Activated CD4-positive, CD25-positive, alpha-beta regulatory T cell treated with anti-CD3 and anti-CD28 coated beads, Interleukin-2, amount 50 U/mL, for 16 hours (primary cell): ENCODE results near the gene CSTF3.
"Not testable (repeated sequence)": the region's sequence is repeated elsewhere in the genome, so short reads cannot be mapped to it uniquely, and the experiment has no call there.

Experiments
- DNase-seq: peaks from one replicate; pipeline ENCODE4 v3.0.0-alpha.2; 2020; ENCODE audit warnings: low read depth, low spot score

Gene CSTF3

GRCh38 chr11:33160587-33160986 is 693 bp downstream of the CSTF3 start:
- DNase-seq, result no peak

DNA sequence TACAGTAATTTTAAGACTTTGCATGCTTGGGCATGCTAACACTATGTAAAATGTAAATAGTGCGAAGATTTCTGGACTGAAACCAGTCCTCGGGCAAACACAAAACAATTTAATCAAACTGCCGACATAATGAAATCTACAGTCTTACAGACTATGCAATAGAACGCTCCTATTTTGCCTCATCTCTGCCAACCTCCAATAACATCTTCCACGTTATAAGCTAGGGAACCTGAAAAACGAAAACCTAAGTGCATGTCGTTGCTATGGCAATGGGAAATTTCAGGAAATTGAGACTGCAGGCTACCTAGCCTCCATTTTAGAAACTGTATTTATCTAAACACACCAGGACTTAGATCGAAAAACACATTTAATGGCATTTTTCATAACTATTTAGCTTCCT is 1.1 kb downstream of the CSTF3 start:
- DNase-seq, result no peak

DNA sequence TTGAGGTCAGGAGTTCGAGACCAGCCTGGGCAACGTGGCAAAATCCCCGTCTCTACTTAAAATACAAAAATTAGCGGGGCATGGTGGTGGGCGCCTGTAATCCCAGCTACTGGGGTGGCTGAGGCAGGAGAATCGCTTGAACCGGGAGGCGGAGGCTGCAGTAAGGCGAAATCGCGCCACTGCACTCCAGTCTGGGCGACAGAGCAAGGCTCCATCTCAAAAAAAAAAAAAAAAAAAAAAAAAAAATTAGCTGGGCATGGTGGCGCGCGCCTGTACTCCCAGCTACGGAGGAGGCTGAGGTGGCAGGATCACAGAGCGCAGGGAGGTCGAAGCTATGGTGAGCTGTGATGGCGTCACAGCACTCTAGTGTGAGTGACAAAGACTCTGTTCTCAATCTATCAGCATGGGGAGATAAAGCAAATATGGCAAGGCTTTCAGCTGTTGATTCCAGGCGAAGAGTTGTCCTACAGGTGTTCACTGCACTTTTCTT is 1.9 kb downstream of the CSTF3 start:
- not testable (repeated sequence) for DNase-seq

- DNase-seq, result no peak
Observed at GRCh38 chr11:33158596-33159275, 2.5 kb downstream of the CSTF3 start.

GRCh38 chr11:33157103-33158027 is 3.9 kb downstream of the CSTF3 start:
- no peak for DNase-seq

DNA sequence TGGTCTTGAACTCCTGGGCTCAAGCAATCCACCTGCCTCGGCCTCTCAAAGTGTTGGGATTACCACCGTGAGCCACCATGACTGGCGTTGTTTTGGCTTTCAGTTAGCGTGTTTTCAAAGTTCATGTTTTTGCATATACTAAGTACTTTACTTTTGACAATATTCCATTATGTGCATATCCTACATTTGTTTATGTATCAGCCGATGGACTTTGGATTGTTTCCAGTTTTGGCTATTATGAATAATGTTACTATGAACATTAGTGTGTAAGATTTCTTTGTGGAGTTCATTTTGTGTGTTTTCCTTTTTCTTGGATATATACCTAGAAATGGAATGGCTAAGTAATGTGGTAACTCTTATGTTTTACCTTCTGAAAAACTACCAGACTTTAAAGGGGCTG is 9.9 kb downstream of the CSTF3 start:
- DNase-seq, result no peak

GRCh38 chr11:33147559-33147958 is 13.7 kb downstream of the CSTF3 start:
- DNase-seq, result no peak

GRCh38 chr11:33135768-33136443 is 25.4 kb downstream of the CSTF3 start:
- DNase-seq, result no peak

DNA sequence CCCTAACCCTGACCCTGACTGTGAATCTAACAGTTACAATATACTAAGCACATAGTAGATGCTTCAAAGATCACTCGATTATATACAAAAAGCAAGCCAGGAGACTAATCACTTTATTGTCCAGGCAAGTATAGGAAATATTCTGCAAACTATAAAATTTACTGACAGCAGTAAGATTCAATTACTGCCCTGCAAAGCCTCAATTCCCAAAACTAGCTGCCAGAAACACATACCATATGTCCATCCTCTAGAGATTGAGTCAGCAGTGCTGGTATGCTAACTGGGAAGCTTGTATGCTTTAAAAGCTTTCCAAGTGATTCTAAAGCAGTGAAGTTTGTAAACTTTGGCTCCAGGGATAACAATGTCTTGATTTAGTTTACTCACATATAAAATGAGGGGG is 26.1 kb downstream of the CSTF3 start:
- DNase-seq, result no peak

GRCh38 chr11:33134276-33134675 is 27.0 kb downstream of the CSTF3 start:
- no peak for DNase-seq

DNA sequence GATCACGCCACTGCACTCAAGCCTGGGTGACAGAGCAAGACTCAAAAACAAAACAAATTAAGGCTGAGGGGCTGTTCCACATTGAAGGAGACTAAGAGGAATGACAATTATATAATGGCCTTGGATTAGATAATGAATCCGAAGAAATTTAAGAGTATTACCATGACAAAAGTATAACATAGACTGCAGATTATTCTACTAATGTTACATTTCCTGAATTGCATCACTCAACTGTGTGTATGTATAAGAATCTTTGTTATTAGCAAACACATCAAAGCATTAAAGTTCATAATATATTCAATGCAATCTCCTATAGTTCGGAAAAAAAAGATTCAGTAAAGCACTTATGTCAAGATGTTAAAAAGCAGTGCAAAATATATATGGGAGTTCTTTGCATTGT is 27.5 kb downstream of the CSTF3 start:
- DNase-seq, result no peak

- DNase-seq, result no peak
Observed at GRCh38 chr11:33132510-33132909, 28.8 kb downstream of the CSTF3 start.

- DNase-seq, result no peak
Observed at GRCh38 chr11:33128739-33129138, 32.5 kb downstream of the CSTF3 start.

DNA sequence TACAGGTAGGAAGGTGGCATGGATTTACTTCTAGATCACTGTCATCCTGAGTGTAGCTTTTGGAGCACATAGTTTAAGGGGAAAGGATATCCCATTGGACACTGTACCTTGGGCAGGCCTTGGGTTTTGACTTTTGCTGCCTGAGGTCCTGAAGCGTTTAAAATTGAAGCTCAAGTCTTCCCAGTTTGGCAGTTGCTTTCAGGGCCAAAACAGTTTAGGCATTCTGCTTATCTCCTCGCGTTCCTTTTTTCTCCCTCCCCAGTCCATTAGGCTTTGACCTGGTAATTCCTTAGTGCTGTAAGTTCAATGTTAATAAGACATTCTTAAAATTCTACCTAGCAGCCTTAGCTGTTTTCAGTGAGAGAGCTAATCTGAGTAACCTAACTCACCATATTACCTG is 35.7 kb downstream of the CSTF3 start:
- DNase-seq, result no peak

DNA sequence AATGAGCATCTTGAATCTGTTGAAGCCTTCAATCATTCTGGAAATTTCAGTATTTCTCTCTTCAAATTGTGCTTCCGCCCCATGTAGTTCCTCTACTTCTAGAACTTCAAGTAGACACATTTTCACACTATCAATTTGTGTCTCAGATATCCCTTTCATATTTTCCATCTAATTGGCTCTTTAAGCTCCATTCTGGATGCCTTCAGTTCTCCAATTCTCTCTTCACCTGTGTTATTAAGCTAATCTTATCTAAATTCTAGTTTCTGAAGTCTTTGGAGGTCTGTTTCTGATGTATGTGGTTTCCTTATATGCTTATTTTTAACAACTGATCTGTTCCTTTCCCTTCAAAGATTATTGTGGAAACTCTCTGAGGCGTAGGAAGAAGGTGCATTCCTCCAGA is 36.3 kb downstream of the CSTF3 start:
- no peak for DNase-seq

- not testable (repeated sequence) for DNase-seq
Observed at GRCh38 chr11:33122696-33123095, 38.6 kb downstream of the CSTF3 start.

GRCh38 chr11:33116535-33116934 is 44.7 kb downstream of the CSTF3 start:
- no peak for DNase-seq

DNA sequence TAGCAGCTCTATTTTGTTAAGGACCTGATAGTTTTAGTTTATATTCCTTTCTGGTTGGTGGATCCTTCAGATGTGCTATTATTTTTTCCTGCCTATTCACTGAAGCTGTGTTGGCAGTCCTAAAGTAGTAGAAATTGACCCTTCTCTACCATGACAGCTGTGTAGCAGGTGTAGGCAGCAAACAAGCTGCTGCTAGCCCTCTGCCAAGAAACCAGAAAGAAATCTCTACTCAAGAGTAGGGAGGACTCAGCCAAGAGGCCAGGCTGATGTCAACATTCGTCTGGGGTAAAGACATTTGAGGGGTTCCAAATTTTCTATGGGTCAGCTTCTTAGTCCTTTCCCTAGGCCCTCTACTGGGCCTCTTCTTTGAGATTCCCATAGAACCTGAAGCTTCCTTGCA is 51.2 kb downstream of the CSTF3 start:
- DNase-seq, result no peak

- DNase-seq, result no peak
Observed at GRCh38 chr11:33109294-33109895, 51.9 kb downstream of the CSTF3 start.

DNA sequence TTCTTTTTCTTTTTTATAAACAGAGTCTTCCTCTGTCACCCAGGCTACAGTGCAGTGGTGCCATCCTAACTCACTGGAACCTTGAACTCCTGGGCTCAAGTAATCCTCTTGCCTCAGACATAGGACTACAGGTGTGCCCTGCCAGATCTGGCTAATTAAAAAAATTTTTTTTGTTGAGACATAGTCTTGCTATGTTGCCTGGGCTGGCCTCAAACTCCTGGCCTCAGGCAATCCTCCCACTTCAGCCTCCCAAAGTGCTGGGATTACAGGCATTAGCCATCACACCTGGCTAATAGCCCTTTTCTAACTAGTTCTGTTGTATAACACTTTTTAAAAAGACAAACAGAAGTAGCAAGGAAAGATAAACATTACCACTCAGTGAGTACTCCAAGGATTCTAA is 57.4 kb downstream of the CSTF3 start:
- DNase-seq, result no peak

DNA sequence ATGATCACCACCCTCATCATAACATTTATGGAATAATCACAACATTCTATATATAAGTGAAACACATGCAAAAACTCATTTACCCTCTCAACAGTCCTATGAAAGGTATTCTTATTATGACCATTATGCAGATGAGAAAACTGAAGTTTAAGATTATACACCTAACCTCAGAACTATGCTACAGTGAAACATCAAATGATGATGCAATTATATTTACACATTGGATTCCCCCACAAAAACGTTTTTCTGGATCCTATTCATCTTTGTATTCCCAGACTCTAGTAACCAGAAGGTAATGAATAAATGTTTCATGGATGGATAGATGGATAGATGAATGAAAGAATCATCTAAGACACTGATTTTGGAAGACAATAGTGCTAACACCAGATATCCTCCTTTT is 67.1 kb downstream of the CSTF3 start:
- no peak for DNase-seq

DNA sequence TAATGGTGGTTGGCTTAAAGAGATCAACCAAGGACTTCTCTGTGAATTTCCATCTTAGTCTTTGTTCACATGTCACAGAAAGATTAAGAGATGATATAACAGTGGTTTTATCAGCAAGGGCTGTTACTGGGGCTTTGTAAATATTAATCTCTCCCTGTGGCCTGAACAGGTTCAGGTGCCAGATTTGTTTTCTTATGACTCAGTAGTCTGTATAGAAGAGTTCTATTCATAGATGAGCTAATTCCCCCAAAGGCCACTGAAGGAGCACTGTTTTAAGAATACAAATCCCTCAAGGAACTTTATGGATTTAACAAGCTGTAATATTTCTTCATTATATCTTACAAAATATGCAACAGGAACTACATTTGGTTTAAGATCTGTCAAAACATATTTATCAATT is 71.5 kb downstream of the CSTF3 start:
- no peak for DNase-seq
